SK-N-MC (cell line): ENCODE results near the gene OSMR.

Experiments used
- EZH2 ChIP-seq: fragments of 200-600 bp; sonication (generic); IDR thresholded peaks from one replicate; pipeline ENCODE4 v1.6.1; 2017; ENCODE audit warnings: antibody characterized with exemption
- FOXP2 ChIP-seq: optimal IDR thresholded peaks from 2 replicates; pipeline ENCODE3; 2011; ENCODE audit warnings: mild to moderate bottlenecking, moderate library complexity; ENCODE audit not compliant: insufficient read depth; ENCODE audit errors: extremely low read length, control extremely low read depth
- POLR2AphosphoS5 ChIP-seq: IDR thresholded peaks from 2 replicates; pipeline ENCODE4 v1.6.1; 2012; ENCODE audit warnings: mild to moderate bottlenecking, low read depth, low read length, borderline replicate concordance

DNA sequence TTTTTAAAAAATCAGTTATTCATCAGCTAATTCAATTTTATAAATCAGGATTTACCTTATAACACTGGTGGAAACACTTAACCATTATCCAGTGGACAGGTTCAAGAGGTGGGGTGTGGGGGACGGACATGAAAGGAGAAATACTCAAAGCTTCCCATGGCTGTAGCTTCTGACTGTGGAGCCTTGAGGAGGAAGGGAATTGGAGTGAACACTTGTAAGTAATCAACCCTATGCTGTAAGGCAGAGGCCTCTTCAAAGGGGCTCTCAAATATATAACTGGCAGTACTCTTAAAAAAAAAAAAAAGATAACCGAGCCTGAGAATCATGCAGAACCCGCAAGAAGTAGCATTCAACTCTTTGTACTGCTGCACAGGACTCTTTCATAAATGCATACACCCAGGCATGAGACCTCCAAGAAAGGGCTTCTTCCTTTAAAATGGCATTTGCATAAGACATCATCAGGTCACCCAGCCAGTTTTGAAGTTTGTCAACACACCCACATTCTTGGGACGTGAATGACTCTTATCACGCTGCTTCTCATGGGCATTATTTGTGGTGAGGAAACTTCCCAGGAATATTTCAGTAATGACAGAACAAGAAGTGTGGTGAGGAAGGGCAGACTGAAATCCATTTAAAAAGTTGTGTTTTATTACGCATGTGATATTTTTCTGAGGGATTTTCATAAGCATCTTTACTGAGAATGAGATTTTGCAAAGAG is 8.1 kb downstream of the OSMR start:
- TF ChIP-seq POLR2AphosphoS5 (no peak), EZH2 (no peak), FOXP2 (no peak)
